SK-N-MC (cell line): Measurements from ENCODE around the gene KCNQ1.

Source experiments
- DNase-seq: peaks from one replicate; pipeline ENCODE4 v3.0.0-alpha.2; 2011; ENCODE audit warnings: low read depth, low spot score
- H3K27ac ChIP-seq: fragments of 200-600 bp; sonication (generic); 2 replicates; pipeline ENCODE4 v1.5.1; 2016; ENCODE audit warnings: mixed run types
- H3K36me3 ChIP-seq: fragments of 200-600 bp; sonication (generic); 2 replicates; pipeline ENCODE4 v1.6.1; 2017; ENCODE audit warnings: antibody characterized with exemption, low read length, mixed read lengths; ENCODE audit not compliant: insufficient read depth
- H3K4me3 ChIP-seq: fragments of 200-600 bp; sonication (generic); 2 replicates; pipeline ENCODE4 v1.5.1; 2016
- H3K9ac ChIP-seq: fragments of 200-600 bp; sonication (generic); 2 replicates; pipeline ENCODE4 v1.8.0; 2017; ENCODE audit warnings: mixed run types, mixed read lengths; ENCODE audit not compliant: insufficient read length
- H3K9me3 ChIP-seq: fragments of 200-600 bp; sonication (generic); 2 replicates; pipeline ENCODE4 v1.6.1; 2017; ENCODE audit warnings: low read depth, mild to moderate bottlenecking, antibody characterized with exemption, low read length, moderate library complexity, mixed read lengths
- EZH2 ChIP-seq: fragments of 200-600 bp; sonication (generic); IDR thresholded peaks from one replicate; pipeline ENCODE4 v1.6.1; 2017; ENCODE audit warnings: antibody characterized with exemption
- FOXP2 ChIP-seq: optimal IDR thresholded peaks from 2 replicates; pipeline ENCODE3; 2011; ENCODE audit warnings: mild to moderate bottlenecking, moderate library complexity; ENCODE audit not compliant: insufficient read depth; ENCODE audit errors: extremely low read length, control extremely low read depth
- POLR2AphosphoS5 ChIP-seq: IDR thresholded peaks from 2 replicates; pipeline ENCODE4 v1.6.1; 2012; ENCODE audit warnings: mild to moderate bottlenecking, low read depth, low read length, borderline replicate concordance

KCNQ1 gene

DNA sequence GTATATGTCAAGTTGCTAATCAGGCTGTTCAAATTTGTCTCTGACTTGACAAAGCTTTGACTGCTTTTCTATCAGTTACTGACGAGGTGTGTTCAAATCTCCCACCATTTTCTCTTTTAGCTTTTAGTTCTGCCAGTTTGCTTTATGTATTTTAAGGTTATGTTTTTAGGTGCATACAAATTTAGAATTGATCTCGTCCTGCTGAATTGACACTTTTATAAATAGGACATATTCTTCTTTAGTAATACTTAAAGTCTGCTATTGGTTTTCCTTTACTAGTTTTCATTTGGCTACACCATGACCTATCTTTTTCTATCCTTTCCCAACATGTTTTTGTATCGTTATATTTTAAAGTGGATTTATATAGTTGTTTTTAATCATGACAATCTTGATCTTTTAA, 320.7 kb downstream of the KCNQ1 start:
- TF ChIP-seq FOXP2 (no peak), POLR2AphosphoS5 (no peak), EZH2 (no peak)
- no peak overlapping the region for H3K27ac ChIP-seq
- H3K9ac ChIP-seq, result no peak overlapping the region
- no peak overlapping the region for H3K4me3 ChIP-seq
- H3K36me3 ChIP-seq, result no peaks in the 10 kb centered on the region
- no peaks in the 10 kb centered on the region for H3K9me3 ChIP-seq
- DNase-seq, result no peak

DNA sequence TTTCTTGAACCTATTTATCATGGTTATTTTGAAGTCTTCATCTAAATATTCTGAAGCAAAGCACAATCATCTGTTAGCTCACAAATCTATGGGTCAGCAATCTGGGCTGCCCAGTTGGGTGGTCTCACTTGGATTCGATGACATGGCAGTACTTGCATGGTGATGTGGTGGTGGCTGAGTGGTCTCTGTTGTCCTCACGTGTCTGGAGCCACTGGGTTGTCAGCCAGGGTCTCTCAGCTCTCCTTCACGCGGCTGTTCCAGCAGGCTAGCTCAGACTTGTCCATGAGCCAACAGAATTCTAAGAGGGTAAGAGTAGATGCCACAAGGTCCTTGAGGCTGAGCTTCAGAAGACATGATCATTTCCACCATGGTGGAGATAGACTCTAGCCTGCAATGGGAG, 321.4 kb downstream of the KCNQ1 start:
- H3K36me3 ChIP-seq, result no peaks in the 10 kb centered on the region
- H3K27ac ChIP-seq, result no peak overlapping the region
- H3K9ac ChIP-seq, result no peak overlapping the region
- H3K9me3 ChIP-seq, result no peaks in the 10 kb centered on the region
- TF ChIP-seq EZH2 (no peak), POLR2AphosphoS5 (no peak), FOXP2 (no peak)
- DNase-seq, result no peak
- no peak overlapping the region for H3K4me3 ChIP-seq

DNA sequence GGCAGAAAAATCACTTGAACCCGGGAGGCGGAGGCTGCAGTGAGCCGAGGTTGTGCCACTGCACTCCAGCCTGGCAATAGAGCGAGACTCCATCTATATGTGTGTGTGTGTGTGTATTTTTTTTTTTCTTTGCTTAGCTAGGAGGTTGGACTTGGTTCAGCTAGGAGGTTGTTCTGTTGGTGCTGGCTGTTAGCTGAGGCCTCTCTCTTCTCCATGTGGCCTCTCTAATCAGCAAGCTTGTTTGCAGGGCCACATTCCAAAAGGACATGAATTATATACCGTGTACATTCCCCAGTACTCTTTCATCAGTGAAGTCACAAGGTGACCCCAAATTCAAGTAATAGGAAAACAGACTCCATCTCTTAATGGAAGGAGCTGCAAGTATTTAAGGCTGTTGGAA, 322.3 kb downstream of the KCNQ1 start:
- Histone ChIP-seq H3K9ac (no peak overlapping the region), H3K9me3 (no peaks in the 10 kb centered on the region), H3K4me3 (no peak overlapping the region), H3K27ac (no peak overlapping the region), H3K36me3 (no peaks in the 10 kb centered on the region)
- DNase-seq, result no peak
- TF ChIP-seq FOXP2 (no peak), EZH2 (no peak), POLR2AphosphoS5 (no peak)

DNA sequence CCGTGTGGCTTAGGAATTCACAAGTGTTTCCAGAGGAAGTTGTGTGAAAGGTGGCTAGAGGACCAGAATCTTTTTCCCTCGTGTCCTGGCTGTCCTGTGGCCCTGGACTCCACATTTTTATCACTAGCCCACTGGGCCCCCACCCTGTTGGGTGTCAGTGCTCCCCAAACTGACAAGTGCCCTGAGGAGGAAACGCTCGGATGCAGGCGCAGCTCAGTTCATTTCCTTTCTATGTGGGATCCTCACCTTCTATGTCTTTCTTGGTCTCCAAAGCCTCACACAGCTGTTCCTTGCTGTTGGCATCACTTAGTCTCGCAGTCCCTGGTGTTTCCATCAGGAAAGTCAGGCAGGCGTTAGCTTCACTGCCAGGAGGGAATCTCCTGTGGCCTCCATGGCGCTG, 323.0 kb downstream of the KCNQ1 start:
- TF ChIP-seq POLR2AphosphoS5, result no peak
- Histone ChIP-seq H3K27ac (no peak overlapping the region), H3K9ac (no peak overlapping the region), H3K36me3 (no peaks in the 10 kb centered on the region), H3K4me3 (no peak overlapping the region), H3K9me3 (no peaks in the 10 kb centered on the region)
- no peak for DNase-seq

DNA sequence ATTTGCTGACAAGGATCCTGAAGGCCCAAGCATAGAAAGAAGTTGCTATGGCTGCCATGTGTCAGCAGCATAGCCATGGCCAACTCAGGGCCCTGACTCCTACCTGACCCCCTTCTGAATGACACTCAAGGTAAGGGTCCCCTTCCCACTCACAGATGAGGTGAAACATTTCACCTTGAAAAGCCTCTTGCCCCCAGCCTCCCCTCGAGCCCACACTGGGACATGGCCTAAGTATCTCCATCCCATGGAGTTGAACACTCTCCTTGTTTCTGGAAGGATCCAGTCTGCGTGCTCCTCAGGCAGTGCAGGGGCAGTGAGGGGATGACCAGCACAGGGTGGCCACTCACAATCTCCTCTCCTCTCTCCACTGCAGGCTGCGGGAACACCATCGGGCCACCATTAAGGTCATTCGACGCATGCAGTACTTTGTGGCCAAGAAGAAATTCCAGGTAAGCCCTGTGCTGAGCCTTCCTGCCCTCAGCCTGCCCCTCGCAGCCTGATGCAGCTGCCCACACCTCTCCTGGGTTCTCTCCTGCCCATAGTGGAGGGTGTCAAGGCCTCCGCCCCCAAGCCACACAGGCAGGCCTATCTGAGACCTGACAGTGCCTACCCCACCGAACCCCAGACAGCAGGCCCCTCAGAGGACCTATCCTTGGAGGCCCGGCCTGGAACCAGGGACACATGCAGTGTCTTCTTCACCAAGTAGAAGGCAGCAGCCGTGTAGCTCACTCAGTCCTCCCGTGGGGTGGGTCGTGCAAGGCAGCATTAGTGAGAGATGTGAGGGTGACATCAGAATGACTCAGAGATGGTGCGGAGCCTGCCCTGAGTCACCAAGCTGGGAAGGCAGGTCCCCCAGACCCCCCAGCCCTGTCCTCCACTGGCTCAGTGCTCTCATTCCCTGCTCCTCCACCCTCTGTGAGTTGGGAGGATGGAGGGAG, 323.9 kb downstream of the KCNQ1 start:
- H3K4me3 ChIP-seq, result no peak overlapping the region
- H3K9me3 ChIP-seq, result no peaks in the 10 kb centered on the region
- H3K36me3 ChIP-seq, result no peaks in the 10 kb centered on the region
- no peak overlapping the region for H3K9ac ChIP-seq
- TF ChIP-seq POLR2AphosphoS5 (no peak), FOXP2 (no peak), EZH2 (no peak)
- DNase-seq, result no peak
- H3K27ac ChIP-seq, result no peak overlapping the region

DNA sequence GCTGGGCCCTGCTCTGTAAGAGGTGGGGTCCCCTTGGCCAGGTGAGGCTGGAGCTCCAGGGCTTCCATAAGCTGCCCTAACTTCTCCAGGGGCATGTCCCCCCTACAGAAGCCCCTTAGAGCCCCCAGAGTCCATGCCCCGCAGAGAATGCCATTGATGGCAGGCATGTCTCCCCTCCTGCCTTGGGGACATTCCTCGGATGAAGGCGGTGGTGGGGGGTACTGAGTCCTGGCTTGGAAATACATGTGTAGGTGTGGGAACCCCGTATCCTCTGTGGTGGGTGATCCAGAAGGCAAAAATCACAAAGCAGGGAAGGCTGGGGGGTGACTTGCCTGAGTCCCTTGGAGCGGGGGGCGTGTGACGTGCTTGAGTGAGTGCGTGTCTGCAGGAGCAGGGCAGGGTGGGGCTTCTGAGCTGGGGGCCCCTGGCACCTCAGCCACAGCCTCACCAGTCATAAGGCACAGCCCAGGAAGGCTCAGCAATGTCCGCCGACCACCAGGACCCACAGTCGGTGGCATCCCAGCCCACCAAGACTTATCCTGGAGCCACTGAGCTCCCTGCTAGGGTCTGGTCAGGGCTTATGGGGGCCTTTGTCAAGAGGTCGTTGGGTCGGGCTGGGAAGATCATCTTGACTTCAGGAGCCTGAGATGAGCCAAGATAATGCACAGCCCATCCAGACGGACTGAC, 324.7 kb downstream of the KCNQ1 start:
- Histone ChIP-seq H3K4me3 (no peak overlapping the region), H3K9me3 (no peaks in the 10 kb centered on the region), H3K9ac (no peak overlapping the region), H3K36me3 (no peaks in the 10 kb centered on the region), H3K27ac (no peak overlapping the region)
- no peak for TF ChIP-seq EZH2
- no peak for TF ChIP-seq POLR2AphosphoS5
- TF ChIP-seq FOXP2, result no peak
- no peak for DNase-seq

DNA sequence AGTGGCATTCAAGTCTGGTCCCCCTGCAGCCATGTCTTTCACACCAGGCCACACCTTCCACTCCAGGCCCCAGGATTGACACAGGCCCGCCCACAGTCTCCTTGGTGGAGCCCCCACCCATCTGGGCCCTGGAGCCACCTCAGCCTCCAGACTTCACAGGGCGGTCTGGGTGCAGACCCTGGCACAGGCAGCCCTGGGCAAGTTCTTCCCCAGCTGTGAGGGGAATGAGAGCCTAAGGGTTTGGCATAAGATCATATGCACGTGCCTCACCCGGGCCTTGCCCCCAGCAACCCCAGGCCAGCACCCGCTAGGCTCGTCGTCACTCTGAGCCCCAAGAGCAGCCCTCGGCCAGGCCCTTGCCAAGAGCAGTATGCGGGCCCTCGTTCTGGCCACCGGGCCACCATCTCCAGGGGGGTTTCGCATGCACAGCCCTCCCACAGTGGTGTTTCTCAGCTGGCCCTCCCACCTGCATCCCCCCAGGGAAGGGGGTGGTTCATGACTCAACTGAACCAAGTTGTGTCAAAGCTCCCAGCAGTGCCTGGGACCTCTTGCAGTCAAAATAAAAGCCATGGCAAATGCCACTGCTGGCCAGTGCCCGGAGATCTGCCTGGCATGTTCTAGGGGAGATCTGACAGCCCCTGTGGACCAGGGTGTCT, 325.4 kb downstream of the KCNQ1 start:
- DNase-seq, result no peak
- Histone ChIP-seq H3K36me3 (no peaks in the 10 kb centered on the region), H3K4me3 (no peak overlapping the region), H3K9me3 (no peaks in the 10 kb centered on the region), H3K9ac (no peak overlapping the region), H3K27ac (no peak overlapping the region)
- TF ChIP-seq POLR2AphosphoS5 (no peak), FOXP2 (no peak), EZH2 (no peak)

DNA sequence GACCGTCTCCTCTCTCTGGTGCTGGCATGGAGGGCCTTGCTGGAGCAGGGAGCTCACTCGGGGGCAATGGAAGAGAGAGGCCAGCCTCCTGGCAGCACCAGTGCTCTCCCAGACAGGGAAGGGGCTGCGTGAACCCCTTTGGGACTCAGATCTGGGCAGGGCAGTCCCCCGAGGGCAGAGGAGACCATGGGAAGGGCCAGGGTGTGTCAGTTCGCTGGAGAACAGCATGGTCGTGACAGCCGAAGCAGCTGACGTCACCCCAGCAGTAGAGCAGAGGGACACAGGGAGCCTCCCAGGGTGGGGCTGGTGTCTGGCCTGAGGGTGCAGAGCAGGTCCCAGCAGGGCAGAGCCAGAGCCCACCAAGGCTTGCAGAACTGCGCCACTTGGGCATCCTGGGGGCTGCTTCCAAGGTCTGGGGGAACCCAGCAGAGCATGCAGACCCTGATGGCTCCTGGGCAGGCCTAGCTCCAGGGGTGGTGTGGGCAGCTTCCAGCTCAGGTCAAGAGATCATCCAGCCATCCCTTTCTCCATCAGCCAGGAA, 326.0 kb downstream of the KCNQ1 start:
- H3K9me3 ChIP-seq, result no peaks in the 10 kb centered on the region
- no peak overlapping the region for H3K27ac ChIP-seq
- H3K9ac ChIP-seq, result no peak overlapping the region
- no peak overlapping the region for H3K4me3 ChIP-seq
- no peak for TF ChIP-seq FOXP2
- no peak for TF ChIP-seq EZH2
- no peak for TF ChIP-seq POLR2AphosphoS5
- DNase-seq, result no peak
- no peaks in the 10 kb centered on the region for H3K36me3 ChIP-seq
